HG03045 (cell line): ENCODE results near the gene EFHD2.
A peak's percentile ranks its signal among the peaks of the same experiment; 100 is the strongest.
"Not testable (repeated sequence)": the region's sequence is repeated elsewhere in the genome, so short reads cannot be mapped to it uniquely, and the experiment has no call there.

Source experiments
- ATAC-seq: cut with Tn5 transposase; IDR thresholded peaks from one replicate; pipeline ENCODE4 v1.9.1; 2021; ENCODE audit warnings: mild to moderate bottlenecking, moderate library complexity; ENCODE audit not compliant: unreplicated experiment

Gene EFHD2, protein sequence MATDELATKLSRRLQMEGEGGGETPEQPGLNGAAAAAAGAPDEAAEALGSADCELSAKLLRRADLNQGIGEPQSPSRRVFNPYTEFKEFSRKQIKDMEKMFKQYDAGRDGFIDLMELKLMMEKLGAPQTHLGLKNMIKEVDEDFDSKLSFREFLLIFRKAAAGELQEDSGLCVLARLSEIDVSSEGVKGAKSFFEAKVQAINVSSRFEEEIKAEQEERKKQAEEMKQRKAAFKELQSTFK

DNA sequence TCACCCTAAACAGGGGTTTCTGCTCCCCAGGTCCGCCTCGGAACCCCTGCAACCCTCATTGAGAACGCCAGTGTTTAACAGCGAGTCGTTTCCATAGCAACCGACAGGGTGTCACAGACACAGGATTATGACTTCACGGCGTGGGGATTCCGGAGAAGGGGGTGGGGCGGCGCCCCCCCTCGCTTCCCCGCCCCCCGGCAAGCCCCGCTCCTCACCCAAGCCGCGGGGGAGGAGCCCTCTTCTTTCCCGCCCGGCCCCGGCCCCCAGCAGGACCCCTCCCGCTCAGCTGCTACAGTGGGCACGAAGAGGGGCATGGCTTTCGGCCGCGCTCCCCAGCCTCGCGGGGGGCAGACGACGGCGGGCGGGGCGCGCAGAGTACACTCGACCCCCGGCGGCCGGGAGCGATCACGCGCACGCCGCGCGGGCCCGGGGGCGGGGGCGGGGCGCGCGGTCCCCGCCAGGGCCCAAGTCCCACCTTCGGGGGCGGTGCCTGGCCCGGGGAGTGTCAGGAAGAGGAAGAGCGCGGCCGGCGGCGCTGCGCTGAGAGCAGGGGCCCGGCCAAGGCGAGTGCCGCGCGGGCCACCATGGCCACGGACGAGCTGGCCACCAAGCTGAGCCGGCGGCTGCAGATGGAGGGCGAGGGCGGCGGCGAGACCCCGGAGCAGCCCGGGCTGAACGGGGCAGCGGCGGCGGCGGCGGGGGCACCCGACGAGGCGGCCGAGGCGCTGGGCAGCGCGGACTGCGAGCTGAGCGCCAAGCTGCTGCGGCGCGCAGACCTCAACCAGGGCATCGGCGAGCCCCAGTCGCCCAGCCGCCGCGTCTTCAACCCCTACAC, at the start of gene EFHD2:
TSS of gene EFHD2 (plus strand) at position 501 of the 835 bp plus-strand sequence. CDS start at position 585, 84 bp downstream.
- ATAC-seq = peak; percentile 83

DNA sequence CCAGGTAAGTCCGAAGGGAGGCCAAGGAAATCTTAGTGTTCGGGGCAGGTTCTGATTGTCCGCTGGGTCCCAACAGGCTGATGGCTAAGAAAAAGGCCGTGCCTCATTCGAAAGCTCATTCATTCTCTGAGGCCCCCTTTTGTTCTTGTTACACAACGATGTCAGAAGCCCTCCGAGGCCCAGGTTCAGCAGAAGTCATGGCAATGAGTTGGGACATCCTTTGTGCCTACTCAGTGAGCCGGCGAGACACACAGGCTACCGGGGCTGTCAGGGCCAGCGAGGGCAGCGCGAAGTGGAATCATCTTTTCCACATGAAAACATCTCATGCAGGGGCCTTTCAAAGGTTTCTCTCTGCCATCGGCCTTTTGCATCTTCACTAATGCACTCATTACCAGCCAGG, 49.0 kb upstream of the EFHD2 start:
- no peak for ATAC-seq

DNA sequence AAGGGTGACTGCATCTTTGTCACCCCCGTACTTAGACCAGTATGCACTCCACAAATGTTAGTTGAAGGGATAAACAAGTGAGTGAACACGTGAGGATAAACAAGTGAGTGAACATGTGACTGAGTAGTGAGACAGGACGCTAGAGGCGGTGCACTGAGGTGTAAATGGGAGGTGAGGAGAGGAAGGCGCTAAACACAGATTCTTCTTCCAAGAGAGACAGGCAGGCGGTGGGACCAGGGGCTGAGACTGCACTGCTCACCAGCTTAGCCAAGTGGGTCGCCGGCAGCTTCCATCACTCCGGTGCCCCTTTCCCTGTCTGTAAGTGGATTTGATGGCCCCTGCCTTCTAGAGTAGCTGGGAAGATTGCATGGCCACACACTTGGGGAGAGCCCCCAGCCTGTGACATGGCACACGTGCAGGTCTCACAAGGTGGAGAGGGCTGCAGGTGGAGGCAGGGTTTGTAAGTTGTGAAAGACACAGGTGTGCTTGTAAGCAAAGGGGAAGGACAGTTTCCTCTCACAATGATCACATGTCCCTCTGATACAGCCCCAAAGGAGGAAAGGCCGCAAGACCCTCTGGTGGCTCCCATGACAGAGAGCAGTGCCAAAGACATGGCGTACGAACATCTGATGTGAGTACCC, 47.5 kb upstream of the EFHD2 start:
- no peak for ATAC-seq

DNA sequence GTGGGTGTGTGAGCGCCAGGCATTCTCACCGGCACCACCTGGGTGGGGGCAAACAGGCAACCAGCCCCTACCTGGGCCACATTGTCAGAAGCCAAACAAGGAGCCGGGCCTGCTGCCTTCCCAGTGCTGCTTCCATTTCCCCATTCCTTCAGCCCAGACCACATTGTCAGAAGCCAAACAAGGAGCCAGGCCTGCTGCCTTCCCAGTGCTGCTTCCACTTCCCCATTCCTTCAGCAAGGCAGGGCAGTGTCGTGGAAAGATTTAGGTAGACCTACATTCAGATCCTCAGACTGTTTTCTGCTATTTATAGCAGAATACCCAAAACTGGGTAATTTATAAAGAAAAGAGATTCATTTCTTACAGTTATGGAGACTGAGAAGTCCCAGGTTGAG, 47.0 kb upstream of the EFHD2 start:
- ATAC-seq = no peak

DNA sequence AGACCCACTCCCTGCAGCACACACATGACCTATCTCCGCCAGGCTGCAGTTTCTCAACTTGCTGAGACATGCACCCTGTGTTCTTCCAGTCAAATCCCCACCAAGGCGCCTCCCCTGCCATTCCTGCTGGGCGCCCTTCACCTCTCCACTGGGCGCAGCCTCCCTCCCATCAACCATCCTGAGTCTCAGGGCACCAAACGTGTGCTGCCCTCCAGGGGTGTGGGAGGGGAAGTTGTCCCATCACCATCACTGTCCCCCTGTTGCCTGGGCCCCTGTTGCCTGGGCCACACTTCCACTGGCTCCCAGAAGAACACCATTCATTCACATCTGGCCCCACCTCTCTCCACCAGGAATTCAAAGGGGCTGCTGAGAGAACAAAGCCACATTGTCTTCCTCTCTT, 44.9 kb upstream of the EFHD2 start:
- ATAC-seq = no peak

DNA sequence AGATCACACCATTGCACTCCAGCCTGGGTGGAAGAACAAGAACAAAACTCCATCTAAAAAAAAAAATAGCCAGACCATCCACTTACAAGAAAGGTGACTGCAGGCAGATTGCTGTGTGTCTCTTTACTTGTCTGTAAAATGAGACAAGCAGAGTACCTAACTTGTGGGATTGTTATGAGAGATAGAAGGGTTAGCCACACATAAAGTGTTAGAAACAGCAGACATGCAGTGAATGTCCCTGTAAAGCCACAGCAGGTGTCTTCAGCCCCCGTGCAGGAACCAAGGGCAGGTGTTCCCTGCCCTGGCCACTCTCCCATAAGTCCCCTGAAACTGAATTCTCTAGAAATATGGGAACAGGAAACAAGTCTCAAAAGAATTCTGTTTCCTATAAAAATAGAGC, 40.8 kb upstream of the EFHD2 start:
- ATAC-seq = no peak

DNA sequence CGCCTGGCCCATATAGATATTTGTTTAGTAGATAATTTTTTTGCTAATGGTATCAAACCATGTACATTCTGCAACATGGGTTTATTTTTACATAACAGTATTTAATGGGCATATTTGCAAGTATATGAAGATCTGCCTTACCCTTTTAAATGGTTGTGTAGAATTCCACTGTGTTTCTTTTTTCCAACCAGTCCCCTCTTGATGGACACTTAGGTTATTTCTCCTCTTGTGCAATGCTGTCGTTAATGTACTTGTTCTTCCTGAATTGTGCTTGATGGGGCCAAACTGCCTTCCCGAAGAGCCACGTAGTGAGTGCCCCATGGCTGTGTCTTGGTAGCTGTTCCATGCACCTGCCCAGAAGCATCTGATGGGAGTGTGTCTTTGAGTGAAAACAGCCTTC, 39.4 kb upstream of the EFHD2 start:
- ATAC-seq = no peak

DNA sequence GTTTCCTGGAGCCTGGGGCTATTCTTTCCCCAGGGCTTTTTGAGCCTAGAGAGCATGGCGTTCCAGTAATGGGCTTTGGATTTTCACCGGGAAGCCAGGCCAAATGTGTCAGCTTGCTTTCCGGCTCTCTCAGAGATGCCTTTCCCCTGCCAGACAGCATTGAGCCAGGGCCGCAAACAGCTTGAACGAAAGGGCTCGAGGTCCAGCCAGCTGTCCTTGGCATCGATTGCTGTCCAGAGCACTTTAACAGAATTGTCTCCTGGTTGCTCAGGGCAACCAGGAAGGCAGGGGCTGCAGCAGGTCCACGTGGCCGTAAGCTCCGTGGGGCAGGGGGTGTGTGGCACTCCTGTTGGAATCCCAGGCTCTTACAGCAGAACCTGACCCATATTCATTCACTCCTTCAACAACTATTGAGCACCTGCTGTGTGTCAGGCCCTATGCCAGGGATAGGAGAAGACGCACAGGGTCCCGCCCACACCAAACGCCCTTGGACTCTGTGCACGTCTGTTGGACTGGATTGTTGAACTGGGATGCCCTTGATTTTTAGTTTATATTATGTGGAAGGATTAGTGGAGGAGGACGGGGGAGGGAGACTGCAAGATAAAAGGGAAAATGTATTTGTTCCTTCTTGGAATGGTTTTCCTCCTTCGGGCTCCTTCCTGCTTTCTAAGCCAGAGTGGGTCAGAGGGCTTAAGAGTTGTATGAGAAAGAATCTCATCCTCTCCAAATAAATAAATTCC, 38.7 kb upstream of the EFHD2 start:
- ATAC-seq = no peak

DNA sequence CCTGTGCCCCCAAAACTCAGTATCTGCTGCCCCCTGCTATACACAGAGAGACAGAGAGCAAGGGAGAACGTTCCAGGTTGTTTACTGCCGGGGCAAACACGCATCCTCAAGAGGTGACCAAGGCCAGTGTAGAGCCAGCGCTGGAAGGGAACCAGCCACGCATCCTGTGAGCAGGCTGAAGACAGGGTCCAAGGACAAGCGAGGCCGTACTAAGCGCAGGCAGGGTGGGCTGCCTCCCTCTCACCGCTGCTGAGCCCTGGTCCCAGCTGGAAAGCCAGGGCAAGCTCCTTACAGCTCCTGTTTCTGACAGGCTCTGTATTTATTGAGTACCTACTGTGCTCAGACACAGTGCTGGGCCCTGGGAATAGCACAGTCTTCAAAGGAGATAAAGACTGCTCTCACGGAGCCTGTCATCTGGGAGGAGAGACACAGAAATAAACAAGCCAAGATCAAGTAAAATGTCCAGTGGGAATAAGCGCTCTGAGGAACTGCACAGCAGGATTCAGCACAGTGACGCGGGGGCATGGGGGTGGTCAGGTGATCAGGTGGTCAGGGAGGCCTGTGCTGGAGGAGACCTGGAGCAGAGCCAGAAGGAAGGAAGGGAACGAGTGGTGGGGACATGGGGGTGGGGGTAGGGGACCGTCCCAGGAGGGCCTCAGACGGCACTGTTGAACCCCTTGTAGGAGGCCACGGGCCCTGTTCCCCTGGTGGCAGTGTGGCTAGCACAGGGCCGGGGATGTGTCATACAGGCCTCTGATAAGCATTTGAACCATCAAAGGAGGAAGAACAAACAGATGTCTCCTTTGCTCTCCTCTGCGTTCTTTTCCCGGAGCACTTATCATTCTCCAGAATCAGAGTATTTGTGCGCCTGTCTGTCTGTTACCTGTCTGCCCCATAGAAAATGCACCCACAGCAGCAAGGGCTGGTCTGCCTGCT, 37.8 kb upstream of the EFHD2 start:
- no peak for ATAC-seq

DNA sequence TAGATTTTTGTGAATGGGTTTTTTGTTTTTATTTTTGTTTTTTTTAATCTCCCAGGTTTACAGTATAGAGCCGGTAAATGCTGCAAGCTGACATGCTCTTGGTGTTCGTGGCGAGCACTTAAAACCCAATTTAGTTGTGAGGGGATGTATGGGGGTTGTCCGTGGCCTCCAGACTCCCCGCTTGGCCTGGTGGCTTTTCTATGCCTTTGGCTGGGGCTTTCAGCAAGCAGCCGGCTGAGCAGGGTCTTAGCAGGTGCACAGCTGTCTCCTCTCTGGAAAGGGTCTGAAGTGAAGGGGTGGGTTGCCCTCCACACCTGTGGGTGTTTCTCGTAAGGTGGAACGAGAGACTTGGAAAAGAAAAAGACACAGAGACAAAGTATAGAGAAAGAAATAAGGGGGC, 31.0 kb upstream of the EFHD2 start:
- ATAC-seq = no peak

DNA sequence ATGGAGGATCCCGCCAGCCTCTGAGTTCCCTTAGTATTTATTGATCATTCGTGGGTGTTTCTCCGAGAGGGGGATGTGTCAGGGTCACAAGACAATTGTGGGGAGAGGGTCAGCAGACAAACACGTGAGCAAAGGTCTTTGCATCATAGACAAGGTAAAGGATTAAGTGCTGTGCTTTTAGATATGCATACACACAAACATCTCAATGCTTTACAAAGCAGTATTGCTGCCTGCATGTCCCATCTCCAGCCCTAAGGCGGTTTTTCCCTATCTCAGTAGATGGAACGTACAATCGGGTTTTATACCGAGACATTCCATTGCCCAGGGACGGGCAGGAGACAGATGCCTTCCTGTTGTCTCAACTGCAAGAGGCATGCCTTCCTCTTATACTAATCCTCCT, 30.5 kb upstream of the EFHD2 start:
- not testable (repeated sequence) for ATAC-seq

DNA sequence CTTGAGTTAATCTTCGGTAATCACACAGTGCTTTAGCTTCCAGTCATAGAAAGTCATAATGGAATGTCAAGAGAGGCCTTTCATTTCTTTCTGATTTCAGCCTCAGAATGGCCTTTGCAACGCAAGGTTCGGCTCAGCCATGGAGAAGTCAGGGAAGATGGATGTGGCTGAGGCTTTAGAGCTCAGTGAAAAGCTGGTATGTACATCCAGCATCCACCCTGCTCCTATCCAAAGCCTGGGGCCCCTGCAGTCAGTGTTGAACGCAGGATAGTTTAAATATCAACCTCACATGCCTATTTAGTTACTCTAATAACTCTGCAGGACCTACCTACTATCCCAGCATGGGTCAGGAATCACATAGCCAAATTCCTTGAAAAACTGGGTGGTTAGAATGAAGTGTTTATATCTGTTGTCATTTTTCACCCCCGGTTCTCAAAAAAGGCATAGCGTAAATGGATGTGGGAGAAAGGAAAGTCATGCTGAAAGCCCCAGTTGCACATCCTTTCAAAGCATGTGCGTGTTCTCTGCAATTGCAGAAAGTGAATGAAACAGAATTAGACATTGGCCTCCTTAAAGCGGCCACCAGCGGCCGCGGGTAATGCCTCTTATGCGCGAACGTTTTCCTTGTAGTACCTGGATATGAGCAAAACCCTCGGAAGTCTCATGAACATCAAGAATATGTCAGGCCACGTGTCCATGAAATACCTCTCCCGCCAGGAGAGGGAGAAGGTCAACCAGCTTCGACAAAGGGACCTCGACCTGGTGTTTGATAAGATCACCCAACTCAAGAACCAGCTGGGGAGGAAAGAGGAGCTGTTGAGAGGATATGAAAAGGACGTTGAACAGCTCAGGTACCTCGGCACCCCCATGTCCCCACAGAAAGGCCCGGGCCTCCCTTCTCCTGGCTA, 28.8 kb upstream of the EFHD2 start:
- ATAC-seq = no peak

DNA sequence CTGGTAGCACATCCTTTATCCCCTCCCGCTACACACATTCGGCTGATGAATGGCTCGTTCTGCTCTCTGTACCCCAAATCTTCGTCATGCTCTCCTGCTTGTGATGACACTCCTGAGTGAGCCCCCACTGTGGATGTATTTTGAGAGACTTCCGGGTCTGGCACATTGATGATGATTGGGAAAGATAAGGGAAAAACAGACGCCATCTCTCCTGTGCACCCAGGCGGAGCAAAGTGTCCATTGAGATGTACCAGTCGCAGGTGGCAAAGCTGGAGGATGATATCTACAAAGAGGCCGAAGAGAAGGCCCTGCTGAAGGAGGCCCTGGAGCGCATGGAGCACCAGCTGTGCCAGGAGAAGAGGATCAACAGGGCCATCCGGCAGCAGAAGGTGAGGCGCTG, 27.9 kb upstream of the EFHD2 start:
- no peak for ATAC-seq

DNA sequence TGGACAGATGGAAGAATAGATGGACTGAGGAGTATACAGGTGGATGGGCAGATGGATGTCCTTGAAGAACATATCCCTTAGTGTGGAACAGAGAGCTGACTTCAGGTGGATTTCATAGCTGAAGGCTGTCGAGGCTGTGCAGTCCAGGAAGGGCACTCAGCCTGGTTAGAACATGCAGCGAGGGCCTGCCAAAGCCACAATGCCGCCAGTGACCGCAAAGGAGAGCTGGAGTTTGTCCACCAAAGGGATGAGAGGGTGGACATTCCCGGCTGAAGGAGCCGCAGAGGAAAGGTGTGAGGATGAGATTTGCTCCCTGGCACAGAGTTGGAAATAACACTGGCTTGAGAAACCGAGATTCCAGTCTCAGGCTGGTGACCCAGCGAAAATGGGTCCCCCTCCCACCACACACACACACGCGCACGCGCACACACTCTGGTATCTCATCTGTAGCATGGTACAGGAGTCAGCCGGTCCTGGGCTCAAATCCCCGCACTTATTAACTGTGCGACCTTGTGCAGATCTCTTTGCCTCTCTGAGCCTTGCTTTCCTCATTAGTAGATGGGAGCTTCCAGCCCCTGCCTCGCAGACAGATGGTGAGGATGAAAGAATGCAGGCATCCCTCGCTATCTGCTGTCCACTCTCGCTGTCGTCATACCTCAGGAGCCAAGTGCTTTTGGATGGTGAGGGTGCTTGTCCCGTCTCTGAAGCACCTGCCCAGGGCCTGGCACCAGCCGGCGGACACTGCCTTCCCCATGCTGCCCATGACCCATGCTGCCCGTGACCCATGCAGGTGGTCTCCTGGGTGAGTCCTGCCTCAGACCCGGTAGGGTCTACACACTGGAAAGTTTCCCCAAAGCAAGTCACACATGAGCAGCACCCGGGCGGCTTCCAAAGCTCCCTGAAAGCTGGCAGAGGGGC, 26.8 kb upstream of the EFHD2 start:
- ATAC-seq = no peak

DNA sequence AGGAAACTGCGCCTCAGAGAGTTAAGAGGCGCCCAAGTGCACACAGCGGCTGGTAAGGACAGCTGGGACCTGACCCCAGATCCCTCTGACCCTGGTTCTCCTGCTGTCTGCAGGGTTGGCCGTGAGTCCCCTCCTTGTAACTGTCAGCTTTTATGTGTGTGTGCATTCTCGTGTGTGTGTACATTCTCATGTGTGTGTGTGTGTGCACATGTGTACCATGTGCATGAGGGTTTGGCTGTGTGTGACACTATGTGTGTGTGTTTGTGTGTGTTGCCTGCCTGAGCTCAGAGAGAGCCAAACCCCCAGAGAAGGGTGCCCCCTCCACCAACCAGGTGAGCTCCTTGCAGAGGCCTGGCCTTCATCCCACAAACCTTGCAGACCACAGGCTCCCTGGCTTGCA, 25.9 kb upstream of the EFHD2 start:
- no peak for ATAC-seq

DNA sequence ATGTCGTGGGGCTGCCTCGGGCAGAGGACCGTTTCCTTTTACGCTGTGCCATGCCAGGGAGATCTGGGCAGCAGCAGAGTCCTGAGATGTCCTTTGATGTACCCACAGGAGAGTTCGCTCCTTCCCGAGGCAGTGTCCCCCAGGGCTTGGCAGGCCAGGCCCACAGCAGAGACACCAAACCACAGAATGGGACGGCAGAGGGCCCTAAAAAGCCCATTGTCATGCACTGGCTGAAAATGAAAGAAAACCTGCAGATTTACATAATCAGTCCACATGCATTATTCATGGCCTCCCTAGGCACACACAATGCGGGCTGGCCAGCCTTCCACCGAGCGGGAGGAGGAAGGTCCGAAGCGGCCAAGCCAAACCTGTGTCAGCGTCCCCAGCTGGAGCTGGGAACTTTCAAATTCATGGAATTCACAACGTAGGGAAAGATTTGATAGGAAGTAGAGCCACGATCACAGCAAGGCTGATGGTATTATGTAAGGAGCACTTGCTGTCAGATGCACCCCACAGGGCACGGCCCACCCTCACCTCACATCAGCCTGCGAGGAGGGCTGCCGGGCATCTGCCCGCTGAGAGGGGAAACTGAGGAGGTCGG, 25.3 kb upstream of the EFHD2 start:
- peak; percentile 73 for ATAC-seq

DNA sequence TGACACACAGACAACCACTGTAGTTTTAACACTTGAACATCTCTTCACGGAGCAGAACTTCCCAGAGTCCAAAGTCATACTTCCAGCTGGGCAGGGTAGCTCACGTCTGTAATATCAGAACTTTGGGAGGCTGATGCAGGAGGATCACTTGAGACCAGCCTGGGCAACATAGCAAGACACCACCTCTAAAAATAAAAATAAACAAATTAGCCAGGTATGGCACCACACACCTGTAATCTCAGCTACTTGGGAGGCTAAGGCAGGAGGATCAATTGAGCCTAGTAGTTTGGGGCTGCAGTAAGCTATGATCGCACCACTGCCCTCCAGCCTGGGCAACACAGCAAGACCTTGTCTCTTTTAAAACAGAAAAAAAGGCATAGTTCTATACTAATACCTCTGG, 24.3 kb upstream of the EFHD2 start:
- ATAC-seq = no peak
